ENCODE measurements around the gene ZNF660. TPM values are rescaled to one million over a fixed set of nuclear protein-coding genes. Genes with fewer than 3 reads are reported as not detected.
"Not testable (repeated sequence)": the region's sequence is repeated elsewhere in the genome, so short reads cannot be mapped to it uniquely, and the experiment has no call there.

Gene ZNF660
- total RNA-seq (2014; rRNA removed; shearing (Covaris generic)) (not detected in 2 replicates), total RNA-seq (2022) (not detected in 2 replicates), Bru-seq, nascent RNA (not detected), BruChase-seq, experiment 1, labeled RNA remaining after a 6-hour chase (not detected), BruChase-seq, experiment 2, labeled RNA remaining after a 2-hour chase (not detected)
- long read RNA-seq = 0 reads

DNA sequence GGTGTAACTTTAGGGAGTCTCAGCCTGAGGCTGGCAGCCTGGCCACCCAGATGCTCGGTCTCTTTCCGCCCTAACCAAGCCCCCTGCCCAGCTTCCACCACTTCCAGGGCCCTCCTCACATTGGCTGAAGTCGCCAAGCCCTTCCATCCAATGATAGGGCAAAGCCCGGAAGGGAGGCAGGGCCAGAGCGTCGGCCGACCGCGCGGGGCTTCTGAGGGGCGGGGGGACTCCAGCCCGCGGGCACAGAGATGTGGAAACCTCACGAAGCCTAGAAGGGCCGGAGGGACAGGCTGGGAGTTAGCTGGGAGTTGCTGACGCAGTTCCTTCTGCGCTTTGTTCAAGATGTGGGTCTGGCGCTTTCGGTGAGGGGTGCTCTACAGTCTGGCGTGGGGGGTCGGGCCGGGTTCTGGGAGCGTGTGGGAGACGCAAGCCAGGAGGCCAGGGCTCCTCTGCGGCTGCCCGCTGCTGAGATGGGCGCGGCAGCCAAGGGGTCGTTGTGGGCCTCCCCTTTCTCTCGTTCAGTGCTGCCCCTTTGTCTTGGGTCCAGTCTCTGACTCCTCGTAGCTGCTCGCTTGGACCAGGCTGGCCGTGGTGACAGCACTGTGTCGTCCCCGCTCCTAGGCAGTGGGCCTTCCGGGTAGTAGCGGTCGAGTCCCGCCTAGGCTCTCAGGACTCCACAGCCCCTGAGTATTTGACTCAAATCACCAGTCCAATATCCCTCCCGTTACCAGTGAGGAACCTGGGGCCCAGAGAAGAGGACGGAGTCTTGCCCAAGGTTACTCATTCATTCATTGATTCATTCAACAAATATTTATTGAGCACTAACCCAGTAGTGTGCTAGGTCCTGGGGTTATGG lies at the start of gene ZNF660:
ZNF660 (plus strand) TSS at position 319 of the 856 bp plus-strand sequence. CDS start 9,230 bp downstream, outside the sequence.
- CTCF ChIA-PET (ENCODE audit: unreplicated experiment) = no interaction called here
- Histone ChIP-seq H3K27ac (ENCODE audit: low read depth, low read length, poor library complexity, severe bottlenecking) (no peak within 1 kb of the TSS), H3K36me3 (ENCODE audit: insufficient read depth, low read length) (no peaks in the 10 kb centered on the region), H4K20me1 (ENCODE audit: insufficient read depth, low read length) (no peaks in the 10 kb centered on the region), H3K4me2 (ENCODE audit: low read length) (no peak within 1 kb of the TSS), H3K9me2 (ENCODE audit: insufficient read depth, low read length) (no peaks in the 10 kb centered on the region), H3K79me2 (ENCODE audit: insufficient read depth, low read depth, low read length) (no peaks in the 10 kb centered on the region), H3K4me1 (ENCODE audit: insufficient read depth, low read length, poor library complexity, severe bottlenecking) (no peaks in the 10 kb centered on the region), H3K4me3 (ENCODE audit: low read depth, low read length, poor library complexity, severe bottlenecking) (no peak within 1 kb of the TSS), H3K9me3 (ENCODE audit: low read length) (no peaks in the 10 kb centered on the region), H2AFZ (ENCODE audit: low read length) (no peak within 1 kb of the TSS)
- intact Hi-C loops (cut with micrococcal nuclease; ENCODE audit: unreplicated experiment) = no loop called here
- no peak for TF ChIP-seq EZH2phosphoT487 (IDR thresholded peaks at IDR 0.05; ENCODE audit: borderline replicate concordance, low read depth, low read length)
- TF ChIP-seq, protein P1, sequence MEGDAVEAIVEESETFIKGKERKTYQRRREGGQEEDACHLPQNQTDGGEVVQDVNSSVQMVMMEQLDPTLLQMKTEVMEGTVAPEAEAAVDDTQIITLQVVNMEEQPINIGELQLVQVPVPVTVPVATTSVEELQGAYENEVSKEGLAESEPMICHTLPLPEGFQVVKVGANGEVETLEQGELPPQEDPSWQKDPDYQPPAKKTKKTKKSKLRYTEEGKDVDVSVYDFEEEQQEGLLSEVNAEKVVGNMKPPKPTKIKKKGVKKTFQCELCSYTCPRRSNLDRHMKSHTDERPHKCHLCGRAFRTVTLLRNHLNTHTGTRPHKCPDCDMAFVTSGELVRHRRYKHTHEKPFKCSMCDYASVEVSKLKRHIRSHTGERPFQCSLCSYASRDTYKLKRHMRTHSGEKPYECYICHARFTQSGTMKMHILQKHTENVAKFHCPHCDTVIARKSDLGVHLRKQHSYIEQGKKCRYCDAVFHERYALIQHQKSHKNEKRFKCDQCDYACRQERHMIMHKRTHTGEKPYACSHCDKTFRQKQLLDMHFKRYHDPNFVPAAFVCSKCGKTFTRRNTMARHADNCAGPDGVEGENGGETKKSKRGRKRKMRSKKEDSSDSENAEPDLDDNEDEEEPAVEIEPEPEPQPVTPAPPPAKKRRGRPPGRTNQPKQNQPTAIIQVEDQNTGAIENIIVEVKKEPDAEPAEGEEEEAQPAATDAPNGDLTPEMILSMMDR (conservative IDR thresholded peaks at IDR 0.05; ENCODE audit: low read length) = no peak
- POLR2A ChIA-PET = interaction anchor here (0.6 kb wide), 1 partner anchor 1032 kb away, joined by 3 read pairs; no protein-coding TSS in a partner anchor
- no TSS peak for BruUV-seq (replicated peaks)
- DNase-seq (ENCODE audit: low spot score) = no peak

DNA sequence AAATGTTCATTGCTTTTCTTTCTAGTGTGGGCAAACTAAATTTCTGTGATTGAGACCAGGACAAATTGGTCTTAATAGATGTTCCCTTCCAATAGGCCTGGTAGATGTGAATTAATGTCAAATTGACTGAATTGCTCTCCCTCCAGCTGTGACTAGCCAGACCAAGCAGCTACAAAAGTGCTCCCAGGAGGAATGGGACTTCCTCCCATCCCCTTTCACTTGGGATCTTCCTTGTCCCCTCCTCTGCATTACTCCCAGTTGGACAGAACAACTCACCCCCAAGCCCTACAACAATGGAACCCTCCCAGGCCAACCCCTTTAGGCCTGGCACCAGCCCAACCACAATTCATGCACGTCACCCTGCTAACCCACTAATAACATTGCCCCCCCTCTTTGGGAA lies 49.4 kb upstream of the ZNF660 start:
- intact Hi-C loops (cut with micrococcal nuclease; ENCODE audit: unreplicated experiment) = no loop called here
- no peak overlapping the region for H3K4me3 ChIP-seq (ENCODE audit: low read depth, low read length, poor library complexity, severe bottlenecking)
- BruUV-seq (replicated peaks) = no TSS peak

DNA sequence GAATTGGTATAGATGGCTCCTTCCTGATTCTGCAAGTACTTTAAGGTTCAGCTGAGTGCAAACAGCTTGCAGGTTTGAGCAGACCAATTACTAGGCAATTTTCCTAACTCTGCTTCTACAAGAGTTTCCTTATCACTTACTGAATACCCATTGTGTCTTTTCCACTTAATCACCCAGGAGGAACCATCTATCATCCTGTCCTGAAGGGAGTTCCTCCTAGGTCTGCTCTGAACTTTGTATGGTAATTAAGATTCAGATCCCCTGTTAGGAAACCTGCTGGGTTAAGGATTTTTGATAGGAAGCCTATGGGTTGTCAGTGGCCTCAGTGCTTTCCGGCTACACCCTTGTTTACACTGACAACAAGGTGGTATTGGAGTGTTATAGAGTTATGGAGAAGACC lies 40.0 kb upstream of the ZNF660 start:
- H3K4me3 ChIP-seq (ENCODE audit: low read depth, low read length, poor library complexity, severe bottlenecking); H3K9me3 ChIP-seq (ENCODE audit: low read length); H3K4me1 ChIP-seq (ENCODE audit: insufficient read depth, low read length, poor library complexity, severe bottlenecking); POLR2A ChIA-PET; H3K79me2 ChIP-seq (ENCODE audit: insufficient read depth, low read depth, low read length); H3K4me2 ChIP-seq (ENCODE audit: low read length); H2AFZ ChIP-seq (ENCODE audit: low read length); CTCF ChIA-PET (ENCODE audit: unreplicated experiment); H4K20me1 ChIP-seq (ENCODE audit: insufficient read depth, low read length); intact Hi-C loops (cut with micrococcal nuclease; ENCODE audit: unreplicated experiment); DNase-seq (ENCODE audit: low spot score); H3K27ac ChIP-seq (ENCODE audit: low read depth, low read length, poor library complexity, severe bottlenecking); BruUV-seq (replicated peaks); H3K36me3 ChIP-seq (ENCODE audit: insufficient read depth, low read length); H3K9me2 ChIP-seq (ENCODE audit: insufficient read depth, low read length): not testable (repeated sequence)

More for the DNA sequence above, 49.4 kb upstream of the ZNF660 start:
- TF ChIP-seq EZH2phosphoT487 (IDR thresholded peaks at IDR 0.05; ENCODE audit: borderline replicate concordance, low read depth, low read length) = no peak
- TF ChIP-seq, protein P1 (conservative IDR thresholded peaks at IDR 0.05; ENCODE audit: low read length) = no peak
- no peak overlapping the region for H3K27ac ChIP-seq (ENCODE audit: low read depth, low read length, poor library complexity, severe bottlenecking)
- H3K4me1 ChIP-seq (ENCODE audit: insufficient read depth, low read length, poor library complexity, severe bottlenecking) = no peaks in the 10 kb centered on the region
- ChIA-PET POLR2A (no interaction called here), CTCF (ENCODE audit: unreplicated experiment) (no interaction called here)
- H3K36me3 ChIP-seq (ENCODE audit: insufficient read depth, low read length) = no peaks in the 10 kb centered on the region
- DNase-seq (ENCODE audit: low spot score) = no peak
- H3K79me2 ChIP-seq (ENCODE audit: insufficient read depth, low read depth, low read length) = no peaks in the 10 kb centered on the region
- no peak overlapping the region for H3K4me2 ChIP-seq (ENCODE audit: low read length)
- H3K9me3 ChIP-seq (ENCODE audit: low read length) = no peaks in the 10 kb centered on the region
- H4K20me1 ChIP-seq (ENCODE audit: insufficient read depth, low read length) = no peaks in the 10 kb centered on the region
- H3K9me2 ChIP-seq (ENCODE audit: insufficient read depth, low read length) = no peaks in the 10 kb centered on the region
- no peak overlapping the region for H2AFZ ChIP-seq (ENCODE audit: low read length)

Data from OCI-LY7 (cell line).